NCI-H1694 treated with DMSO at 0.1 percent for 48 hours (cell line): ENCODE data around the gene MAN1B1.
"Not testable (repeated sequence)": the region's sequence is repeated elsewhere in the genome, so short reads cannot be mapped to it uniquely, and the experiment has no call there.

Experiments used
- DNase-seq: peaks from one replicate; lab custom pipeline; 2025; lab: John Stamatoyannopoulos, UW

The MAN1B1 gene

DNA sequence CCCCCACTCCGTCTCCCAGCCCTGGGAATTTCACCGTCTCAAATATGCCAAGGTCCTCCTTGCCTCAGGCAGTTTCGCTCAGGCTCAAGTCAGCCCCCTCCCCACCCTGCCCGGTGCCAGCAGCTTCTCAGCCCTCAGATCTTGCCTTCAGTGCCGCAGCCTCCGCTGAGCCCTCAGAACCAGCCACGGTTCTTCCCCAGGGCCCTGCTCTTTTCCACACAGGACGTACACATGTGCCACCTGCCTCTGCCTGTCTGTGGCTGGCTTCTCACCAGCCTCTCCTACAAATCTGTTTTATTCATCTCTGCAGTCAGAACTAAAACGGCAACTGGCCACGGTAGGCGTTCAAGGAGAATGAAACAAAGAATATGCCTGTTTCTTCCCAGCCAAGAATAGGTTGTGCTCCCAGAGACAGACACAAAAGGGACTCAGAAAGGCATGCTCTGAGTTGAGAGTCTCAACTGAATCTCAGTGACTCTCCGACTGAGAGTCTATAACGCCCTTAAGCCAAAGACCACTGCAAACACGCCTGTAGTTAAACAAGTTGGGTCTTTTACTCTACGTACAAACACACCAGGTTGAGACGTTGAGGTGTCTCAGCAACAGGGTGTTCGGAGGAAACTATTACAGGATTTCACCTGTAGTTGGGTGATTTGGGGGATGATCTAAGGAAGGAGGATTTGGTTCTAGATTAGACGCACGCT lies 41.5 kb downstream of the MAN1B1 start:
- DNase-seq, result no peak

- no peak for DNase-seq
Measured at GRCh38 chr9:137128862-137129455, 42.2 kb downstream of the MAN1B1 start.

GRCh38 chr9:137129456-137130175 lies 42.8 kb downstream of the MAN1B1 start:
- peak; percentile 76 for DNase-seq

- DNase-seq, result no peak
Measured at GRCh38 chr9:137130176-137130755, 43.5 kb downstream of the MAN1B1 start.

- DNase-seq, result no peak
Measured at GRCh38 chr9:137134191-137134590, 47.4 kb downstream of the MAN1B1 start.

DNA sequence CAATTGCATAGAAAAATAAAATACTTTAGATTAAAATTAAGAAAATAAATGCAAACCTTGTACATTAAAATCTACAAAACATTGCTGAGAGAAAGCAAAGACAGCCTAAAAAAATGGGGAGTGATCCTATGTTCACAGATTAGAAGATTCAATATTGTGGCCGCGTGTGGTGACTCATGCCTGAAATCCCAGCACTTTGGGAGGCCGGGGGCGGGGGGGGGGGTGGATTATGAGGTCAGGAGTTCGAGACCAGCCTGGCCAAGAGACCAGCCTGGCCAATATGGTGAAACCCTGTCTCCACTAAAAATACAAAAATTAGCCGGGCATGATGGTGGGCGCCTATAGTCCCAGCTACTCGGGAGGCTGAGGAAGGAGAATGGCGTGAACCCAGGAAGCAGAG lies 48.4 kb downstream of the MAN1B1 start:
- DNase-seq, result not testable (repeated sequence)

GRCh38 chr9:137136261-137136880 lies 49.6 kb downstream of the MAN1B1 start:
- DNase-seq, result no peak

DNA sequence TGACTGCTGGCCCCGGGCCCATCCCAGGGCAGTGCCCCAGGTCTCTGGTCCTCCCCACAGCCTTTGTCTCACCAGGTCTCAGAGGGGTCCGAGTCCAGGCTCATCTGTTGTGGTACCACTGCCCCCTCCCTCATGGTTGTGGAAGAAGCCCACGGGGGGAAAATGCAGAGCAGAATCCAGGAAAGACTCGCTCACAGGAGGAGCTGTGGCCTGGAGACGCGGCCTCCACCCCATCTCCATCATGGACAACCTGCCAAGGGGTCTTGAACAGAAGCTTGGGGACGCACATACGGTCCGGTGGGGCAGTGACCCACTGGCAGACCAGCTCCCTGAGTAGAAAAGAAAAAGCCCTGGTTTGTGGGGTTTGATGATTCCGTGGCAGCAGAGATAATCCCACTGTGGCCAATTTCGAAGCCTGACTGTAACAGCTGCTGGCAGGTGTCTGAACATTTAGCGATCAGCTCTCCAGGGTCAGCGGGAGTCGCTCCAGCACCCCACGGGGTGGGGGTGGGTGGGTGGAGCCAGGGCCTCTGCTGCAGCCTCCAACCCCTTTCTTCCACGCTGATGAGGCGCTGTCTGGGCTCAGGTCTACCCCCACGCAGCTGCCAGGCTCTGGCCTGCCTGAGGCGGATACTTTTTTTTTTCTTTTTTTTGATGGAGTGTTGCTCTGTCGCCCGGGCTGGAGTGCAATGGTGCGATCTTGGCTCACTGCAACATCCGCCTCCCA lies 50.3 kb downstream of the MAN1B1 start:
- DNase-seq, result no peak

DNA sequence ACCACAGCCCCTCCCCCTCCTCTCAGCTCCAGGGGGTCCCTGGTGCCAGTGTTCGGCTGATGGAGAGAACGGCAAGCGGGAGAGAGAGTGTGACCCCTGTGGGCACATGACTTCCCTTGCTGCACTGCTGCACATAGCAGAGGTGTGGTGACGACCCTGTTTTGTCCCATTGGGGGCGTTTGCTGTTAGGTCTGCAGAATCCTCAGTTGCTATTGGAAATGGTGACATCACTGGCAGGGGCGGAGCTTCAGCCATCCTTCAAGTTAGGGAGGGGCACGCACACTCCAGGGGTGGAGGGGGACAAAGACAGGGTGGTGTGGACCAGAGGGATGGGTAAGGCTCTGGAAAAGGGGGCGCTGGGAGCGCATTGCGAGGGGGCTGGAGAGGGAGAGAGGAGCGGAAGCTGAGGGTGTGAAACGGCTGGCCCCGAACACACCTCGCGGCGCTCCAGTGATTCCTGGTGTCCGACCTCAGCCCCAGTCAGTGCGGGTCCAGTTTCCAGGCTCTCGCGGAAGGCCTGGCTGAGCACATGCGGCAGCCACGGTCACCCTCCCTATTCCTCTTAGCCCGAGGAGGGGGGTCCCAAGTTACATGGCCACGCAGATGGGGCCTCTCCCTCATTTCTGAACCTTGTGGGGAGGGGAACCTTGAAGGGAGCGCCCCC lies 51.4 kb downstream of the MAN1B1 start:
- DNase-seq, result peak; percentile 19

- DNase-seq, result no peak
Measured at GRCh38 chr9:137138722-137139467, 52.1 kb downstream of the MAN1B1 start, which contains the start of gene GRIN1. Gene GRIN1, plus strand, starts transcription at chr9:137139154. Its CDS starts 333 bp downstream, at chr9:137139487.

DNA sequence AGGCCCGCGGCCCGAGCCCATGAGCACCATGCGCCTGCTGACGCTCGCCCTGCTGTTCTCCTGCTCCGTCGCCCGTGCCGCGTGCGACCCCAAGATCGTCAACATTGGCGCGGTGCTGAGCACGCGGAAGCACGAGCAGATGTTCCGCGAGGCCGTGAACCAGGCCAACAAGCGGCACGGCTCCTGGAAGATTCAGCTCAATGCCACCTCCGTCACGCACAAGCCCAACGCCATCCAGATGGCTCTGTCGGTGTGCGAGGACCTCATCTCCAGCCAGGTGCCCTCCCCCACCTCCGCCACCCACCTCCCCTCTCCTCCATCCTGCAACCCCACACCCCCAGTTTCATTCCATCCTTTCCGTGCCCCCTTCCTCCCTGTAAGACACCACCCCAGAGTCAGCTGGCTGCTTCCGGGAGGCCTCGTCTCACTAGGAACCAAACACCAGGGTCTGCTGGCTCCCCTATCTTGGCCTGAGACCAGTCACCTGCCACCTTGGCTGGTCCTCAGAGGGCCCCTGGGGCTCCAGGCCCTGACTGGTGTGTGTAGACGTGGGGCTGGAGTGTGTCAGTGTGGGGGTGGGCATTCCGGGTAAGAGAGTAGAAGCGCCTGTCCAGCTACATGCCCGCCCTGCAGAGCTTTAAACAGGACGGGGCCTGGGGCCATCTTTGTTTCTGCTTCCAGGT lies 52.8 kb downstream of the MAN1B1 start:
- no peak for DNase-seq

DNA sequence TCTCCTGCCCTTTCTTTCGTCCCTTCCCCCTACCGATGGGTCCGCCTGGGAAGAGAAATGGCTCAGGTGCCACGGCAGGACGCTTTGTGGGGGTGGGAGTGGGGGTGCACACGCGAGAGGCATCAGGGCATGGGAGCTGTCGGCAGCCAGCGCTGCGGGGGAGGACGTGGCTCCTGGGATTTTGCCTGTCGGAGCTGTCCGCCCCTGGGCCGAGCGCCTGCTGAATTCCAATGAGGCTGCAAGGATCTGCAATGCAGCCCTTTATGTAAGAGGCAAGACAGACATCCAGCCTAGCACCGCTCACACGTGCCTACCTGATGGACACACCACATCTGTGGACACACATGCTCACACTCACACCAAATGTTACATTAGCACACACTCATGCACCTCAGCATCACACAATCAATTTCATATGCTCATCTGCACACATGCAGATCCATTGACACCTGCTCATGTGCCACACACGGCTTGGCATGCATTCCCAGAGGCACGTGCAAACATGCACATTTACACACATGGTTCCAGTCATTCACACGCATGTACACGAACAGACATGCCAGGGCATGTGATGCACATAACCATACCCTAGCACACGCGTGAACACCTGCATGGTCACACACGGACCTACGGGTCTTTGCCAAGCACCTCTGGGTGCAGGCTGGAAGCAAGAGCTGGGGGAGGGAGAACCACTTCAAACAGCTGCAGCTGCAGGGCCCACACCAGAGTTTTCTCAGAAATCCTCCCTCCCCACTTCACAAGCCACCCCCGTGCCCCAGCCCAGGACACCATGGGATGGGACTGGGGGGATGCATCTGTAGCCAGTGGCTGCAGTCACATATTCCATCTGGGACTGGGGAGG lies 53.6 kb downstream of the MAN1B1 start:
- no peak for DNase-seq

DNA sequence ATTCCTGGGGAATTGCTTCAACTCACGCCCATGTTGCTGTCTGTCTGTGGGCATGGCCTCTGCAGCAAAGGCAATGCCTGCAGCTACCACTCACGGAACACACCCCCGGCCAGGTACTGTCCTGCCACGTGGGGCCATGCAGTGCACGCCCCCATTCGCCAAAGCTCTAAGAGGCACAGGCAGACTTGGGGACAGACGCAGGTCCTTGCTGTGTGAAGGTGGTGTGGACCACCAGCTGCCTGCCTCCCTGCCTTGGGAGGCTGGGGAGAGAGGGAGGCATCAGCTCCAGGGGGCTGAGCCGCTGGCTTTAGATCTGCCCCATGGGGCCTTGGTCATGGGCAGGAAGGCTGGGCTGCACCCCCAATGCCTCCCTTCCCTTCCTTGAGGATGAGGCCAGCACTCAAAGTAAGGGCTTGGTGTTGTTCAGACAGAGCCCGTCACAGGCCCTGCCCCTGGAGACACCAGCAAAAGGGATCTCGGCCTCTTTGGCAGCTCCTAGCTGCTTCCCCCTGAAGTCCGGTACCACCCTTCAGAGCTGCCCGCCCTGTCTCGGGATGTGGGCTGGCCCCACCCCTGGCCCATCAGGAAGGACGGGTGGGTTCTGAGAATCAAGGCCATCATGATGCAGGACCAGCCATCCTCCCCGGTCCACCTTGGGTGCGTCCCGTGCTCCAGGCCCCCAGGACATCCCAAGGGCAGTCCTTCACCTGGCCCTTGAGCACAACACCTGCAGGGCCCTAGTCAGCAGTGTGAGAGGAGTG lies 54.4 kb downstream of the MAN1B1 start:
- no peak for DNase-seq

GRCh38 chr9:137141976-137142936 lies 55.5 kb downstream of the MAN1B1 start:
- no peak for DNase-seq

GRCh38 chr9:137143459-137143858 lies 56.7 kb downstream of the MAN1B1 start:
- DNase-seq, result no peak

- no peak for DNase-seq
Measured at GRCh38 chr9:137145731-137146526, 59.1 kb downstream of the MAN1B1 start.
